Left forelimb (tissue), 1 donor: ENCODE results near the gene DPYD.

Source experiments
- DNase-seq: peaks from one replicate; pipeline ENCODE4 v3.0.0-alpha.2; 2018; ENCODE audit warnings: low spot score

Gene DPYD

DNA sequence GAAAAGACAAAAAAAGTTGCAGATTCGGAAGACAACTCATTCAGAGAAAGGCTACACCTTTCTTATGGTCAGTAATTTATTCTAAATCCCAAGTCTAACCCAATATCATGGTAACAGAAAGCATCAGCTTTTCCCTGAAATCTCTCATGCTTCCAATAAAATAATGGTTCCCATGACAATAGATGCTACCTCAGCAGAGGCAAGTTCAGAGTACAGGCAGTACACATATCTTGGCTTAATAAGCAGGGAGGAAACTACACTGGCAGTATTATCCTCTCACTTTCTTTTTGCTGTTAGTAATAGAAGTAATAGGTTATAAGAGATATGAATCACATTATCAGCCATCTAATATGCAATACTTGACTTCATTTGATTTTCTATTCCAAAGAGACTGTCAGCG, 137.1 kb downstream of the DPYD start:
- no peak for DNase-seq

DNA sequence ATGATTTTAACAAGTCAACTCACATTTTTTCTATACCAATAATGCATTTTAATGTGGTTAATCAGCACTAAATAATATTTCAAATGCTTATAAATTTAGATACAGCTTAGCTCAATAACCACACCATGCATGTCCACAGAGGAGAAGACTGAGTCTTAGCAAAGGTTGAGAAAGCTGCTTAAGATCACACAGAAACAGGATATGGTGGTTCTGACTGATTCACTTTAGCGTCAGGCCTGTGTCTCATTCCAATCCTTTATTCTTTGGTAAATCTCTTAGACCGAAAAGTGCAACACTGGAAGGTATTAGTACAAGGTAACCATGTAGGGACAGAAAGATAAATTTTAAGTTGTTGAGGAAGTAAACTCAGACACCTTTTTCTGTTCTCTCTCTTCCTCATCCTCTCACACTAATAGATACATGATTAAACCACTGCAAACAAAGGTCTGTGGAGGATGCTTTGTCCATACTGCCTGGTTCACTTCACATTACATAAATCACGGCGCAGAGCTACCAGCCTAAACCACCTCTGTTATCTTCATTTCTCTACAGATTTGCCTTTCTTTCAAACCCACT, 139.0 kb downstream of the DPYD start:
- no peak for DNase-seq

- DNase-seq: no peak
Measured at GRCh38 chr1:97780884-97781283, 139.9 kb downstream of the DPYD start.

DNA sequence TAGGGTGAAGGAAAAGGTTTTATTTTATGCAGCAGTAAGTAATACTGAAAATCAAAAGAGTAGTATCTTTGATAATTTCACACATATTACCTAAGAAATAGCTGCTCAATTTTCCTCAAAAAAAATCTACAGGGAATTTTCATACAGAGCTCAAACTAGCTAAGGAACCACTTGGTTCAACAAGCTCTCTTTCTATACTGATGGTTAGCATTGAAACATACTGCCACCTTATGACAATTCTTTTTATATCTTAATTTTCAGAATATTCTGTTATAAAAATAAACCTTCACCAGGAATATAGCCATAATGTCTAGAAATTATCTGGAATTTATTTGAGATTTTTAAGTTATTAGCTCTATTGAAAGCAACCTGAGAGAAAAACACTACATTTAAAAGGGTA, 142.1 kb downstream of the DPYD start:
- no peak for DNase-seq

DNA sequence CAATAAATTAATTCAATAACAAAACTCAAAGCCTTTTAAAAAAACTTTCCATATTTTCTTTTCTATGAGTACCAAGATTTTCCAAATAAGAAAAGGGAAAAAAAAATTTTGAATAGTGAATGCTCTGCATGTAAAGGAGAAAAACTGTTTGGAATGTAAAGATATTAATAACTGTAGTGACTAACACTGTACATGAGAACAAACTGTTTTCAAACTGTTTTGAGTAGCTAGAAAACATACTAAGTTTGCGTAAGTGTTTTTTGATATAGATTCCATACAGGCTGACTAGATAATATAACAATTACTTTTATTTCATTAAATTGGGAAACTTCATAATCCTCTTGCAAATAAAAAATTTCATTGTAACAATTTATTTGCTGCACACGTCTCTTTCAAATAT, 150.5 kb downstream of the DPYD start:
- DNase-seq: no peak

GRCh38 chr1:97767381-97767780, 153.5 kb downstream of the DPYD start:
- DNase-seq: no peak

GRCh38 chr1:97764991-97765390, 155.8 kb downstream of the DPYD start:
- no peak for DNase-seq

DNA sequence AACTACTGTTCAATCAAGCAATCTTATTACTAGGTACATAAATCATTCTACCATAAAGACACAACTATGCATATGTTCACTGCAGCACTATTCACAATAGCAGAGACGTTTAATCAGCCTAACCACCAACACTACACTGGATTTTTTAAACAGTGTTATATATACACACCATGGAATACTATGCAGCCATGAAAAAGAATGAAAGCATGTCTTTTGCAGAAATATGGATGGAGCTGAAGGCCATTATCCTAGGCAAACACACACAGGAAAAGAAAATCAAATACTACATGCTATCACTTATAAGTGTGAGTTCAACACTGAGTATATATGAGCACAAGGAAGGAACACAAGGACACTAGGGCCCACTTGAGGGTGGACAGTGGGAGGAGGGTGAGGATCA, 159.2 kb downstream of the DPYD start:
- DNase-seq: no peak

DNA sequence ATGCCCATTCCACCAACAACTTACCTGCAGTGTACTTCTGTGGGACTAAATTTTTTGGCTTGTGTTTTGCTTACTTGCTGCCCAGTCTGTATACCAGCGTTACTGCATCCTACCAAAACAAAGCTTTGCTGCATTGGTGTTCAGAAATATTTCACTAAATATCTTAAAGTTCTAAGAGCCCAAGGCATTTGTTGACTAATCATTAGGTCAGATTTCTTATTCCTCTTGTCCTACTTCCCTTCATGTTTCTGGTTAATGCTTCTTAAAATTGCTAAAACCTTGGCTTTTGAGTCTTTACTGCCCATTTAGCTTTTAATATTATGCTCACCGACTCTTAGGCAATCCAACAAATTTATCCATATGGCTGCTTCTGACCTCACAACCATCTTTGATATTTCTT, 161.8 kb downstream of the DPYD start:
- no peak for DNase-seq

DNA sequence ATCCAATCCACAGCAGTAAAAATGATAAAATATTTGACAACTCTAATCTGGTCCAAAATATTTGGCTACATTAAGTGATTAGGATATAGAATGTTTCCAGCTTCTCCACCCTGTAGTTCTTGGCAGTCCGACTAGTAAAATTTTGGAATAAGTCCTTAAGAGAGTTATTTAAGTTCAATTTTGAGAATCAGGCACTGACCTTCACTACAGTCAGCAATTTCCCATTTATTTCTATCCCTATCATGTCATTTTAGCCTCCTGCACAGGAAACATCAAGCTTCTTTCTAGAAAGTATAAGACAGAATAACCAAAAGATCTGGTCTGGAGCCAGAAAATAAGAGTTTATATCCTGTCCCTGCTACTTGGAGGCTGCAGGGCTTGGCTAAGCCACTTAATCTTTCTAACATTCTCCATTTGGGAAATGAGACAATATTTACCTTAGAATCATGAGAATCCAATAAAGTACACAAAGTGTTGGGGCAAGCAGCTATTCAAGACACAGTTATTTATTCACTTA, 162.2 kb downstream of the DPYD start:
- no peak for DNase-seq

- no peak for DNase-seq
Measured at GRCh38 chr1:97745912-97746311, 174.9 kb downstream of the DPYD start.

- no peak for DNase-seq
Measured at GRCh38 chr1:97744977-97745376, 175.9 kb downstream of the DPYD start.

DNA sequence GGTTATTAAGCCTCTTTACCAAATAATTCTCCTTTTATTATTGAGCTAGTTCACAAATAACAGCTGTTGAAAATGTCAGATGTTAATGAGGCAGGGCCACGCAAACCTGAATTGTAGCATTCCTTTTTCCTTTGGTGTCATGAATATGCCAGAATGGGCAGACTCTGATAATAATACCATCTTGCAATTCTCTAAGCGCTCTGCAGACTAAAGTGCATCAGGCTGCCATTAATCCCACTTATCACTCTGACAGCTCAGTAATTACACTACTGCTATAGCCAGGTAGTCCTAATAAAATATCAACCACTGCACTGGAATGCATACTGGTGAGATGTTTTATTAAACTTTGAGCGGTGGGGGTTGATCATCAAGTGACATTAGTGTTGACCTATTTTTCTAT, 177.7 kb downstream of the DPYD start:
- no peak for DNase-seq

GRCh38 chr1:97740891-97741290, 179.9 kb downstream of the DPYD start:
- no peak for DNase-seq

DNA sequence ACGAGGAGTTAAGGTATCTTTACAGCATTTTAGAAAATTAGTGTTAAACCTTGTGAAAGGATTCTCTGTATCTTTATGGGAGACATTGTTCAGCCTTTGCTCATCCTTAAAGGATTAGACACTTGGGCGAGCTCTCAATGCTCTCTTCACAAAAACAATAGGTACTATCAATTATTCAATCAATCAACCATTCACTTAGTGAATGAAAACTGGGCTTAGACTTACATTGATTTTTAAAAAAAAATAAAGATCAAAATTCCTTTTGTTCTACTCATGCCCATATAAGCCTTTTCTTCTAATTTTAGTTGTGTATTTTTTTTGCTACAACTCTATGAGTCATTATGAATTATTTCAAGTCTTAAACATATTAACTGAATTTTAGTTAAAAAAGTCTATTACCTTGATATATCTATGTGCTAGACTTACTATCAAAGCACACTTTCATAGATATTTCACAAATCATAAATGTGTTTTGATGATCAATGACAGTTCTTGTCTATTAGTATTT, 181.2 kb downstream of the DPYD start:
- no peak for DNase-seq

DNA sequence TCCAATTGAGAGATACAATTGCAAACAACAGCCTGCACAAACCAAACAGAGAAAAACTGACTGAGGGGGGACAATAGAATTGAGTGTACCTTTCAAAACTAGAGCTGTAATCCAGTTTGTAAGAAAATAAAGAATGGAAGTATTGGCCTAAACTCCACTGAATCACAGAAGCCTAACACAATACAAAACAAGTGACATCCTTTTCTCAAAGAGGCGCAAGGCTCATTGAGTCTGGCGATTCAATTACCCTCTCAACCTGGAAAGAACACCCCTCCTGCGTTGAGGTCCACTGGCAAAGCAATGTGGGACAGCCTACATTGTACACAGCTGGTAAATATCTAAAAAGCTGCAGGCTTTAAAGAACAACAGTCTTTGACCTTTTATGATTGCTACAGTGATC, 182.6 kb downstream of the DPYD start:
- no peak for DNase-seq

GRCh38 chr1:97730271-97730670, 190.6 kb downstream of the DPYD start:
- no peak for DNase-seq

GRCh38 chr1:97728436-97728835, 192.4 kb downstream of the DPYD start:
- no peak for DNase-seq

GRCh38 chr1:97727029-97727428, 193.8 kb downstream of the DPYD start:
- DNase-seq: no peak

GRCh38 chr1:97726386-97726785, 194.4 kb downstream of the DPYD start:
- DNase-seq: no peak

DNA sequence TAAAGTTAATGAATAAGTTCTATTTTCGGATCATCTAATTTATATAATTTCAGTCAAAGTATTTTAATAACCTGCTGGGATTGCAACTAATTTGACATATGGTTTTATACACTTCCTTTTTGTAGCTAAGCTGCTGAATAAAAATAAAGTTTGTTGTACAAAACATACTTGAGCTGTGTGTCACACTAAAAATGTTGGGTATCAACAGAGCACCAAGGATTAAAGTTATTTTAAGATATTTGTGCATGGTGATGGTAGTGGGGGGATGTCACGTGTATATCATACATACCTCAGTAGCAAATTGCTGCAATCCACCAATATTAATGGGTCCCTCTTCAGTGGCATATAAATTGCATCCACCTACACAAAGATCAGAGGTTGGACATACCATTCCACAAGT, 199.6 kb downstream of the DPYD start:
- DNase-seq: no peak

GRCh38 chr1:97712980-97713379, 207.9 kb downstream of the DPYD start:
- no peak for DNase-seq

- DNase-seq: no peak
Measured at GRCh38 chr1:97711858-97712257, 209.0 kb downstream of the DPYD start.

GRCh38 chr1:97693601-97694000, 227.2 kb downstream of the DPYD start:
- no peak for DNase-seq
